Left ventricle myocardium superior (tissue), 1 donor: ENCODE data around the gene GNG7. TPM values are rescaled to one million over a fixed set of nuclear protein-coding genes. Genes with fewer than 3 reads are reported as not detected.
"Not testable (repeated sequence)": the region's sequence is repeated elsewhere in the genome, so short reads cannot be mapped to it uniquely, and the experiment has no call there.

ENCODE experiments used
- ATAC-seq: fragments of 200-7000 bp; cut with Tn5 transposase; one replicate; pipeline ENCODE4 v1.9.1; 2020; ENCODE audit warnings: mild to moderate bottlenecking, moderate library complexity
- DNase-seq: peaks from one replicate; pipeline ENCODE4 v3.0.0-alpha.2; 2020
- intact Hi-C: fragments of 100-400 bp; cut with micrococcal nuclease; formaldehyde crosslinking; loops from one replicate; pipeline ENCODE4 v1.11.0; 2022
- total RNA-seq: library from RNA; stranded (reverse); fragmentation: NEBNext Ultra II Directional; extraction: Animal tissue kit (Norgen Biotek cat#: 25700); gene quantifications from one replicate; pipeline ENCODE4 v1.2.1, GENCODE V29; 2021
- donor health status: DM: no; HTN: yes; CAD: no; lungs with severe emphysema.

The GNG7 gene
- total RNA-seq, 1 donor from 2014 or later, result 39.3 TPM

- no peak for DNase-seq
- ATAC-seq, result no peak
- intact Hi-C loops, result no loop called here
Observed at GRCh38 chr19:2685204-2685704, 17.2 kb downstream of the GNG7 start.

DNA sequence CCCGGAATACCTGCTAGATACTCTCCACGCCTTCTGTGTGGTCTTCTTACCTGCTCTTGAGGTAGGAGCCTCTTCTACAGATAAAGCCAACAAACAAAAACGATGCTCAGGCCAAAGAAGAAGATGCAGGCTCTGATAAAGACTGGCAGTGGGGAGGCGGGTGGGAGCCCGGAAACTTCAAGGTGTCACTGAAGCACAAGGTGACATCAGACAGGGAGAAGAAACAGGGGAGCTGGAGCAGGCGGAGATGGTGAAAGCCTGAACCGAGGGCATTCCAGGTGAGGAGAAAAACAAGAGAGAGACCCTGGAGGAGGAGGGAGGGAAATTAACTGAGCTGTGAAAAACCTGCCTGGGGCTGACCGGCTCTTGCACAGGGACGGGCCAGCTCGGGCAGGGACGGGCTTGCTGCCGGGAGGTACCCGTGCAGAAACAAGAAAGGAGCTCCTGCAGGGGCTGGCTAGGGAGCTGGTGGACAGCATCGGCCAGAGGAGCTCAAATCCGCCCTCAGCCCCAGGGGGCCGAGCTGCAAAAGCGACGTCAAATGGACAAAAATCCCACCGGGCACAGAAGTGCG, 19.0 kb downstream of the GNG7 start:
- no peak for DNase-seq
- intact Hi-C loops, result no loop called here
- no peak for ATAC-seq

DNA sequence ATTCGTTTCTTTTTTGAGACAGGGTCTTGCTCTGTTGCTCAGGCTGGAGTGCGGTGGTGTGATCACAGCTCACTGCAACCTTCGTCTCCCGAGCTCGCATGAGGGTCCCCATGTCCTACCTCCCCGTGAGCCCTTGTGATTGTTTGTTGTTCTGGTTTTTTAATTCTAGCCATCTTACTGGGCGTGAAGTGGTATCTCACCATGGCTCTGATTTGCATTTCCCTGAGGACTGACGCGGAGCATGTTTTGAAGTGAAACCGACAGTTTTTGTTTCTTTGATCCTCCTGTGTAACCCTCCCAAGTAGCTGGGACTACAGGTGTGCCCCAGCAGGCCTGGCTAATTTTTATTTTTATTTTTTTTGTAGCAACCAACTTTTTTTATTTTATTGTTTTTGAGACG, 21.7 kb downstream of the GNG7 start:
- no peak for ATAC-seq
- no peak for DNase-seq
- intact Hi-C loops, result no loop called here

DNA sequence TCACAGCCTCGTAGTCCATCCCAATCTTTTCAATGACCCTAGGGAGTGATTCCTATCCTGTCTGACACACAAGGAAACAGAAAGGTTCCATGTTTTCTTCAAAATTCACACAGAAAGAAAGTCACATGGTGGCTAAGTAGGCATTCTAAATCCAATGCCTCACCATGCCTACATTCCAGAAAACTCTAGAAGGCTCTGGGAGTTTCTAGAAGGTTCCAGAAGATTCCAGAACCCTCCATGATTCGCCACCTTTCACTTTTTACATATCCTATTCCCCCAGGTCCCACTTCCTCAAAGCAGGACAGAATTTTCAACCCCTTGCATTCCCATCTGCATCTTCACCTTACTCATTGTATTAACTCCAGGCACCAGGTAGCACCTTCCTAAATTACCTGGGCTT, 23.1 kb downstream of the GNG7 start:
- ATAC-seq, result no peak
- intact Hi-C loops, result no loop called here

GRCh38 chr19:2678948-2679347, 23.5 kb downstream of the GNG7 start:
- intact Hi-C loops, ATAC-seq, DNase-seq: not testable (repeated sequence)

More for the DNA sequence above, 23.1 kb downstream of the GNG7 start:
- no peak for DNase-seq

GRCh38 chr19:2678044-2678671, 24.3 kb downstream of the GNG7 start:
- DNase-seq (no peak), ATAC-seq (no peak)
- intact Hi-C loops, result no loop called here

DNA sequence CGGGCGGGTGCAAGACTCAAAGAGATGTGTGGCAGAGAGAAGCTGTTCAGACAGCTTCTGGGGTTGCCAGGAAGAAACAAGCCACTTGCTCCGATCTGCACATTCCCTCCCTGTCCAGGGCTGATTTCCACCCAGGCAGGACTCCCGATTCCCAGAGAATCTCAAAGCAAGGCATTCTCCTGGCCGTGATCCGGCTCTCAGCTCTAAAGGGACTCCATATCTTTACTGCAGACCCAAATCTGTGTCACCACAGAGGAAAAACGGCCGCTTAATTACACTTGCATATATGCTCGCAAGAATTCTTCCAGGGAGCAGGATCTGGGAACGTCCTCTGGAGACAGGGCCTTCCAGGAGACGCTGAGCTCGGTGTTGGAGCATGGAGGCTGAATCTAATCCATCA, 25.7 kb downstream of the GNG7 start:
- ATAC-seq, result no peak
- intact Hi-C loops, result no loop called here
- DNase-seq, result no peak

- ATAC-seq (peak; percentile 46), DNase-seq (peak; percentile 69)
- intact Hi-C loops, result no loop called here
Observed at GRCh38 chr19:2675892-2676291, 26.6 kb downstream of the GNG7 start.

DNA sequence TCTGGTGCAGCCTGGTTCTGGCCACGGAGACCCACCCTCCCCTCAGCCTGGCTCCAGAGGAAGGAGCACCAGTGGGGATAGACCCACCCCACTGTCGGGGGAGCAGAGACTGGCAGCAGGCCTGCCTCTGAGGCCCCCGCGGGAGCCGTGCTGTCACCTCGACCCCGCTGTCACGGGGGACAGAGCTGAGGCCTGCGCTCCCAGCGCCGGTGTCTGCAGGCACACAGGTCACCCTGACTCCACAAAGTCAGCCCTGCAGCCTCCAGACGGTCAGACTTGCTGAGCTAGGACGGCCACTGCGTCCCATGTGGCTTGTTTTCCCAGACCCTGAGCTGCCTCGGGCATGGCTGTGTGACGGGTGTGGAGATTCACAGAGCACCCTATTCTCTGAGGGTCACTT, 32.3 kb downstream of the GNG7 start:
- DNase-seq (no peak), ATAC-seq (peak; percentile 10)
- intact Hi-C loops, result no loop called here

DNA sequence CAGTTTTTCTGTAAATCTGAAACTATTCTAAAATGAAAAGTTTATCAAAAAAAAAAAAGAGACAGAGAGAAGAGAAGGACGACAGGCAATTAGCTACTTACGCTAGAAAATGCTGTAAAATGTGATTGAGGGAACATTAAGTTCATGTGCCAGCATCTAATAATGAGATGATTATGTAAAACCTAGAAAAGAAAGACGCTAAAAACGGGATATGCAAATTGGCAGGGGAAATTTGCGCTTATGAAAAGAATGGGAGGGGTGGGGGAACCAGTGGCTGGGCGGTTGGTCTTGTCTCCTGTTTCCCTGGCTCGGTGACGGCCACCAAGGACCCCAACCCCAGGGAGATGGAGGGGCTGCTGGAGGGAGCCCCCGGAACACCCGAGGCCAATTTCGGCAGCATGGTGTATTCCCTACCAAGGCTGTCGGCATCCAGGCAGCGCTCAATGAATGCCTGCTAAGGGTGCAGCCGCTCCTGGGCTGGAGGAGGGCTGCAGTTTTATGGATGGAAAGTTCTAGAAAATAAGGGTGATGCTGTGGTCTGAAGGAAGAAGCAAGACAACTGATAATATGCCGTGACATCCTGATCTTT, 34.2 kb downstream of the GNG7 start:
- intact Hi-C loops, result no loop called here
- DNase-seq, result no peak
- no peak for ATAC-seq

DNA sequence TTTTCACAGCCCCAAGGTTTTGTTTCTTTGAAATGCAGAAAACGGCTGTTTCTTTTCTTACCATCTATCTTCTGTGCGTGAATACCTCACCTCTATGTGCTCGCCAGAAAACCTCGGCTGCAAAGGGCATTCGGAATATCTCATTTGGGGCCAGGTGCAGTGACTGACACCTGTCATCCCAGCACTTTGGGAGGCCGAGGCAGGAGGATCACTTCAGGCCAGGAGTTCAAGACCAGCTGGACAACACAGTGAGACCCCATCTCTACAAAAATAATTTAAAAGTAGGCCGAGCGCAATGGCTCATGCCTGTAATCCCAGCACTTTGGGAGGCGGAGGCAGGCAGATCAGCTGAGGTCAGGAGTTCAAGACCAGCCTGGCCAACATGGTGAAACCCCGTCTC, 35.1 kb downstream of the GNG7 start:
- intact Hi-C loops, ATAC-seq, DNase-seq: not testable (repeated sequence)

DNA sequence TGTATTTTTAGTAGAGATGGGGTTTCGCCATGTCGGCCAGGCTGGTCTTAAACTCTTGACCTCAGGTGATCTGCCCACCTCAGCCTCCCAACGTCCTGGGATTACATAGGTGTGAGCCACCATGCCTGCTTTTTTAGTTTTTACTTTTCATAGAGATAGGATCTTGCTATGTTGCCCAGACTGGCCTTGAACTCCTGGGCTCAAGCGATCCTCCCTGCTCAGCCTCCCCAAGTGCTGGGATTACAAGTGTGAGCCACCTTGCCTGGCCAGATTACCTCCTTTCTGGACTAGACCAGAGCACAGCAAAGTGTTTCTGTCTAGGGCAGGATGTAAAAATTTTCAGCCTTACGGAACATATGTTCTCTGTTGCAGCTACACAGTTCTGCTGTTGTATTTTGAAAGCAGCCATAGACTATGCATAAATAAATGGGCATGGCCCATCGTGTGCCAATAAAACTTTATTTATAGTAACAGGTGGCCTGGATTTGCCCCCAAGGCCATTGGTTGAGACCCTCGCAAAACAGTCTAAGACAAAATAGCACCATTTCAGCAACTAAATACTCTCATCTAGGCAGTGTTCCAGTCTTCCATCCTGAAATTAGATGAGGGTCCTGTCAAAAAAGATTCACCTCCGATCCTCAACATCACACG, 36.0 kb downstream of the GNG7 start:
- no peak for ATAC-seq
- intact Hi-C loops, result no loop called here
- no peak for DNase-seq

- DNase-seq (peak; percentile 64), ATAC-seq (peak; percentile 68)
- intact Hi-C loops, result no loop called here
Observed at GRCh38 chr19:2665103-2665502, 37.4 kb downstream of the GNG7 start.

DNA sequence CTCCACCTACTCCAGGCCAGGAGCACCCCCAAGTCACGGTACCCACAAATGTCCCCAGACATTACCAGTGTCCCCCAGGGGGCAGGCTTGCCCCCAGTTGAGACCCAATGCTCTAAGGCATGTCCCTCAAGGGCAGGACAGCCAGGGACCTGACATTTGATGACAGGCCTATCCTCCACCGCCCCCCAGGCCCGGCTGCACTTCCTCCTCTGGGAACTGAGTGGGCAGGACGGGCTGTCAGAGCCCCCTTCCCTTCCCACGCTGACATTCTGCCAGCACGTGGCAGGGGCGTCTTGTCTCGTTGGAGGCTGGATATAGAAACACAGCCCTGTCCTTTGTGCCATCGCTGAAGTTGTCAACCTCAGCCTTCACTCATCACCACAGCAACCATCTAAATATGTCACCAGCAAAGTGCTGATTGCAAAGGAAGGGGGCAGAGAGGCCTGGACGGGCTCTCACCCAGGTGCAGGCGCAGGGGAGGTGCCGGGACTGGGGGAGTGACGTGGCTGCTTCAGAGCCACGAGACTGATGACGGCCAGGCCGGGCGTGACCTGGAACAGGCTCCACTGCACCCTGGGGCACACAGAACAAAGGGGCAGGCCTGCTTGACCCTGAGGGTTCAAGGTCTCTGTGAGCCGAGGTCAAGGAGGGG, 38.4 kb downstream of the GNG7 start:
- DNase-seq (peak; percentile 89), ATAC-seq (peak; percentile 96)
- intact Hi-C loops, result no loop called here

DNA sequence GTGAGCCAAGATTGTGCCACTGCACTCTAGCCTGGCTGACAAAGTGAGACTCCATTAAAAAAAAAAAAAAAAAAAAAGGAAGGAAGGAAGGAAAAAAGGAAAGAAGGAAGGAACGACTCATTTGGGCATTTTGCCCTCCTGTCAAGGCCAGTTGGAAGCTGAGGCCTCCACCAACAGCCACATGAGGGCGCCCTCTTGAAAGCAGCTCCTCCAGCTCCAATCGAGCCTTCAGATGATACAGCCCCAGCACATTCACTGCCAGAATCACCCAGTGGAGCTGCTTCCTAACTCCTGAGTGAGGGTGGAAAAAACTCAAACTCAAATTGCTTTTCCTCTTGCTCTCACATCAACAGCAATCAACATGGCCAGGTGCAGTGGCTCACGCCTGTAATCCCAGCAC, 40.9 kb downstream of the GNG7 start:
- ATAC-seq, result no peak
- DNase-seq, result peak; percentile 22
- intact Hi-C loops, result no loop called here

- intact Hi-C loops, result no loop called here
- ATAC-seq (no peak), DNase-seq (no peak)
Observed at GRCh38 chr19:2659856-2660432, 42.5 kb downstream of the GNG7 start.

- DNase-seq (no peak), ATAC-seq (no peak)
- intact Hi-C loops, result no loop called here
Observed at GRCh38 chr19:2656533-2656932, 46.0 kb downstream of the GNG7 start.

DNA sequence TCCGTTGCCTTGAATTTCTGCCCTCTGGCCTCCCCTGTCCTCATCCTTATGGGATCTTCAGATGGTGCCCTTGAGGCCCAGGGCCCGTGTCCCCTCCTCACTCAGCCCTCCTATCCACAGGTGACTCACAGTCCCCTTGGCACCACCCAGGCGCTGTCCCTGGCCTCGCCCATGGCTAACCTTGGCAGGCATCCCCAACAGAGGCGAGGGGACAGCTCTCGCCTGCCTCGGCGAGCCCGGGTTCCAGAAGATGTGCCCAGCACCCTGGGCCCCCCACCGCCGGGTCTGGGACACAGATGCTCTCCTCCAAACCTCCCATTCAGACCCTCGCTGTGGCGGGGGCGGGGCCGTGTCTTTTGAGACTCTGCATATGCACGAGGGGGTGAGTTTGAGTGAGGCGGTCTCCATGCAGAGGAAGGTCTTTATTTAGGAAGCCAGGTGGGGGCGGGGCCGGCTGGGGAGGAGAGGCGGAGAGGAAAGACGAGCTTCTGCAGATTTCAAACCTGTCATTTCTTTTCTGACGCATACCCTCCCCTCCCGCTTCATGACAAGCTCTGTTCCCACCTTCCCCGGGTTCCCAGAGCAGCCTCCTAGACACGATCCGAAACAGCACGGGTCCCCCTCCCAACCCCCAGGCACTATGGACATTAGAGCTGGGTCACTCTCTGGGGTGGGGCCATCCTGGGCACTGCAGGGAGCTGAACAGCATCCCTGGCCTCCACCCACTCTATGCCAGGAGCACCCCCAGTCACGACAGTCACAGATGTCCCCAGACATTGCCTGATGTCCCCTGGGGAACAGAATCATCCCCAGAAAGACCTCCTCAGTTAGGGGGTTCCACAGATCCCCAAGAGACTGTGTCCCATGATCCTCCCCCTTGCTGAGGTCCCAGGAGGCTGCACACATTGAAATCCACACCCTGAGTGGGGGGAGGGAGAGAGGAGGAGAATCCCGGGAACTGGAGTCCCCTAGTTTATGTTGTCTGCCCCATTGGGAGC, 48.5 kb downstream of the GNG7 start:
- peak; percentile 61 for ATAC-seq
- DNase-seq, result peak; percentile 6
- intact Hi-C loops, result no loop called here
